Activated CD4-positive, CD25-positive, alpha-beta regulatory T cell treated with anti-CD3 and anti-CD28 coated beads, Interleukin-2, amount 50 U/mL, for 24 hours (primary cell): ENCODE measurements around the gene RPL13.
"Not testable (repeated sequence)": the region's sequence is repeated elsewhere in the genome, so short reads cannot be mapped to it uniquely, and the experiment has no call there.

Source experiments
- ATAC-seq, 2 donors: fragments of 150-1000 bp; cut with Tn5 transposase; one replicate each; pipeline ENCODE4 v1.10.0; 2021; ENCODE audit warnings: mild to moderate bottlenecking in 1 of 2, moderate library complexity in 1 of 2

RPL13 gene

DNA sequence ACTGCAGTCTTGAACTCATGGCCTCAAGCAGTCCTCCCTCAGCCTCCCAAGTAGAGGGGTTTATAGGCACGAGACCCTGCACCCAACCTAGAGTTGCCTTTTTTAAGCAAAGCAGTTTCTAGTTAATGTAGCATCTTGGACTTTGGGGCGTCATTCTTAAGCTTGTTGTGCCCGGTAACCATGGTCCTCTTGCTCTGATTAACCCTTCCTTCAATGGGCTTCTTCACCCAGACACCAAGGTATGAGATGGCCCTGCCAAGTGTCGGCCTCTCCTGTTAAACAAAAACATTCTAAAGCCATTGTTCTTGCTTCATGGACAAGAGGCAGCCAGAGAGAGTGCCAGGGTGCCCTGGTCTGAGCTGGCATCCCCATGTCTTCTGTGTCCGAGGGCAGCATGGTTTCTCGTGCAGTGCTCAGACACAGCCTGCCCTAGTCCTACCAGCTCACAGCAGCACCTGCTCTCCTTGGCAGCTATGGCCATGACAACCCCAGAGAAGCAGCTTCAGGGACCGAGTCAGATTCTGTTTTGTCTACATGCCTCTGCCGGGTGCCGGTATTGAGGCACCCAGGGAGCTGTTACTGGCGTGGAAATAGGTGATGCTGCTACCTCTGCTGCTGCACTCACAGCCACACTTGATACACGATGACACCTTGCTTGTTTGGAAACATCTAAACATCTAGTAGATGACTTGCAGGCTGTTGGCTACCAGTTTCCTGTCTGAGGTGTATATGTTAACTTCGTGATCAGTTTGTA, 3.3 kb downstream of the RPL13 start:
- ATAC-seq, result no peak

- ATAC-seq, result no peak
Measured at GRCh38 chr16:89564476-89565255, 4.2 kb downstream of the RPL13 start.

DNA sequence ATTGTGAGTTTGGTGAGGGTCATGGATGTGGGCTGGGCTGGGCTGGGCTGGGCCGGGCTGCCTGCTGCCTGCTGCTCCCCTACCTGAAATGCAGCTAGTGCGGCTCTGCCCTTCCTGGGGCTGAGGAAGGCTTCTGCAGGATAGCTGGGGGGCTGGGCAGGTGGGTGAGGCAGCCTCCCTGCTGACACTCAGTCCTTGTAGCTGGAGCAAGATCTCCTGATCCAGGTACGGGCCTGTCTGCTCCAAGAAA, 4.7 kb downstream of the RPL13 start:
- ATAC-seq, result no peak

DNA sequence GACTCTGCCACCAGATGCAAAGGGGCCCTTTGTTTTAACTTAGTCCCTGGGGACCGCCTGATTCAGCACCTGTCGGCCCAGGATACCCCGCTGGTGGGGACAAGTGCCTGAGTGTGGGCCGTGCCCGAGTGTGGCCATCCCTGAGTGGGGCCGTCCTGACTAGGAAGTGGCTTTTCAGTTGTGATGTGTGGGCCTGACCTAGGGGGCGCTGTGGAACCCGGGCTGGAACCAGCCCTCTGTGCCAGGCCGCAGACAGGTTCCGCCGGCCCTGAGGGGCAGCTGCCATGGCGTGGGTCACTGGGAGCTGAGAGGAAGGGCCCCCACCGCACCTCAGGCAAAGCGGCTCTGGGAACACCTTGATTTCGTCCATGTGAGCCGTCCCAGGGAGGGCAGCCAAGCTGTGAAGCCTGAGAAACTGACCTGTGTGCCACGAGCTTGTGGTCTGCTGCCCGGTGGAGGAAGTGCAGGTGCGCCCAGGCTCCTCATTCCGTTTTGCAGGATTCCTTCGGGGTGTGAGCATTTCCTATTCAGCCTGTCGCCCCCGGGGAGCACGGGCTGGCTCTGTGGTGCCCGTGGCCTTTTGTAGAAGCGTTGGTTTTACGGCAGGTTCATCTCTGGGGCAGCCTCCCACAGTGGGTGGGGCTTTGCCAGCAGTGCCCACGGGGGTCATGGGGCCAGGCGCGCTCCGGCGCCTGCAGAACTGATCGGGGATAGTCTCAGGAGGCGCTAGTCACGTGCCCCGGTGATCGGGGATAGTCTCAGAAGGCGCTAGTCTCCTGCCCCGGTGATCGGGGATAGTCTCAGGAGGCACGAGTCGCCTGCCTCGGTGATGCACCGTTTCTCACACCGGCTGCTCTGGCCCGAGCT, 5.3 kb downstream of the RPL13 start:
- ATAC-seq, result peak; percentile 37

DNA sequence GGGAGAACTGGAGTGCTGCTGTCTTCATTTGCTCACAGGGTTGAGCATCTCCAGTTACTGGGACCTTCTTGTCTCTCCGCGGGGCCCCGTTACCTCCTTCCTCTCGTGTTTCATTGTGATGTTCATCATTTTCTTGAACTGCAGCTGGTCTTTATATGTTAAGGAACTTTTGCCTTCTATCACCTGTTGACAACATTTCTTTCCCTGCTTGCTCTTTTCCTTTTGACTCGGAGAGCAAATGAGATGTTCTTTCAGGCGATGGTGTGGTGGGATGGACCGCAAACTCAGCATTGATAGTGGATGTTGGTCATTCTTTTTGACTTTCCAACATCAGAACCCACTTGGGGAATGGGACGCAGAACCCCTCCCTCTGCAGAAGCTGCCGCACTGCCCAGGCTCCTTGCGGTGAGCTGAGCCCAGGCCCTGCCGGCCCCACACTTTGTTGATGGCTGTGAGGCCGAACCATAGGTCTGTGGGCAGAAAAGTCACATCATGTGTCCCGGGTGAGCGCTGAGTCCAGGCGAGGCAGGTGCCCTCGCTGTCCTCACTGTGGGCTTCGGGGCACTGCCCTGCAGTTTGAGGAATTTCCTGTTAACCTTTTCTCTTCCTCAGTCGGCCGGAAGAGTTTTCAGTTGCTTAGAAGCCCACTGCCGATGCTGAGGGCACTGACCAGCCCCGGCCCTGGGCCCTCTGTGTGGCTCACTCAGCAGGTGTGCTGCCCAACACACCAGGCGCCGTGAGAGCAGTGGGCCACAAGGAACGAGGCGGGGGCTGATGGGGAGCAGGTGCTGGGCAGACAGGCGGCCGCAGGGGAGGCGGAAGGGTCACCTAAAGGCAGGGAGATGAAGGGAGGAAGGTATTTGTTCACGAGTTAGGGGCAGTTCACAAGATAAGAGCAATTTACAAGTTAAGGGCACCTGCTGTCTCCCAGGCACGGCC, 7.4 kb downstream of the RPL13 start:
- no peak for ATAC-seq

DNA sequence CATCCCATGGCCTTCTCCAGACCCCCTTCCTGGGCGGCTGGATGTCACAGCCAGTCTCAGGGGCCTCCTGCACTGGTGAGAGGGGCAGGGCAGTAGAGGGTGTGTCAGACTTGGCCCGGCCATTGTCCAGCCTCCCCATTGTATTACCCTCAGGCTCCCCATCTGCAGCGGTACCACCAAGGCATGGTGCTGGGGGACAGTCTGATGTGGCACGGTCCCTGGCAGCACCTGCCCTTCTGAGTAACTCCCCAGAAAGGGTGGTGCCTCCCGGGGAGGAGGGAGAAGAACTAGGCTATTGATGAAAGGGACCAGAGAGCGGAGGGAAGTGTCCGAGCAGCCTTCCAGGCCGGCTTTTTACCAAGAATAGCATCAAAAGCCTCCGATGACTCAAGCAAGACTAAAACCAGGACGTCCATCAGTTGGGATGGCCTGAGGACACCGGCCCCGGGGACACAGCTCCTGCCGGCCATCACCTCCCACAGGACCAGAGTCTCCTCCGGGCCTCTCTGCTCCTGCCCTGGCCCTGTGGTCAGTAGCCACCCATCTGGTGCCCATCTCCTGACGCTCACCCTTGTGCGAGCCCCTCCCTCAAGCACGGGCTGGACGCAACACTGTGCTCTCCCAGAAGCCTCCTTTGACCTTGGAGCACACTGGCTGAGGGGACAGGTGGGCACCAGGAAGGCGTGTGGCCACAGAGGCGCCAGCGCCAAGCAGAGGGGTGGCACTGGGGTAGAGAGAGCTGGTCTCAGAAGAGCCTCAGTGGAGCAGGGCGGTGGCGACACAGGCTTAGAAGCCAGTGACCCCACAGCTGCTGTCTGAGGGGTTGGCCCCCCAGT, 9.2 kb downstream of the RPL13 start:
- ATAC-seq, result no peak

- no peak for ATAC-seq
Measured at GRCh38 chr16:89570342-89570923, 10.0 kb downstream of the RPL13 start.

GRCh38 chr16:89570983-89571598, 10.6 kb downstream of the RPL13 start:
- ATAC-seq, result not testable (repeated sequence)

DNA sequence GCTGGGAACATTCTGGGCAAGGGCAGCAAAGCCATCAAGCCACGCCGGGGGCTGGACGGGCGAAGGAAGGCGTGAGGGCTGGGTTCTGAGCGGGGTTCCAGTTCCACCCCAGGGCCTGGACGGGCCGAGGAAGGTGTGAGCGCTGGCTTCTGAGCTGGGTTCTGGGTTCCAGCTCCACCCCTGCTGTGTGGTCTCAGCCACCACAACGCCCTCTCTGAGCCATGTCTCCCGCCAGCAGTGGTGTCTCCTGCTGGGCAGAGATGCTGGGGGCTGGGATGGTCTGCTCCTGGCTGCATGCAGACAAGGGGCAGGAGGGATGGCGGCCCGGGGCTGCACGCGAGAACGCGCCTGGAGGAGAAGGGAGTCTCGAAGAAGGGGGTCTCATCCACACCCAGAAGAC, 11.2 kb downstream of the RPL13 start:
- no peak for ATAC-seq

DNA sequence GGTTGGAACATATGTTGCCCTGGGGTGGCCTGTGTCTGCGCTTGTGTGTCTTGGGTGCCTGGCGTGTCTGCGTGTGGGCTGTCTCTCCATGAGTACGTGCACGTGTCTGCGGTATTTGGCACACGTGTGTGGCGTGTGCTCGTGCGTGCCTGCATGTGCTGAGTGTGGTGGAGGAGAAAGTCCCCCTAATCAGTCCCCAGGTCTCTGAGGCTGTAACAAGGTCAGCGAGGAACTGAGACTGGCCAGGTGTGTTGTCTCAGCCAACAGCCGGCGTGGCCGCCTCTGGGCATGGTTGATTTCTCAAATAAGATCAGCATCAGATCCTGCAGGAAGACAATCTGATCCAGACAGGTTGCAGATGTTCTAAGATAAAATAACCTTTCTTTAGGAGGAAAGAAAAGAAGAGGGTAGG, 11.6 kb downstream of the RPL13 start:
- ATAC-seq, result no peak

GRCh38 chr16:89572485-89573205, 12.2 kb downstream of the RPL13 start:
- no peak for ATAC-seq

DNA sequence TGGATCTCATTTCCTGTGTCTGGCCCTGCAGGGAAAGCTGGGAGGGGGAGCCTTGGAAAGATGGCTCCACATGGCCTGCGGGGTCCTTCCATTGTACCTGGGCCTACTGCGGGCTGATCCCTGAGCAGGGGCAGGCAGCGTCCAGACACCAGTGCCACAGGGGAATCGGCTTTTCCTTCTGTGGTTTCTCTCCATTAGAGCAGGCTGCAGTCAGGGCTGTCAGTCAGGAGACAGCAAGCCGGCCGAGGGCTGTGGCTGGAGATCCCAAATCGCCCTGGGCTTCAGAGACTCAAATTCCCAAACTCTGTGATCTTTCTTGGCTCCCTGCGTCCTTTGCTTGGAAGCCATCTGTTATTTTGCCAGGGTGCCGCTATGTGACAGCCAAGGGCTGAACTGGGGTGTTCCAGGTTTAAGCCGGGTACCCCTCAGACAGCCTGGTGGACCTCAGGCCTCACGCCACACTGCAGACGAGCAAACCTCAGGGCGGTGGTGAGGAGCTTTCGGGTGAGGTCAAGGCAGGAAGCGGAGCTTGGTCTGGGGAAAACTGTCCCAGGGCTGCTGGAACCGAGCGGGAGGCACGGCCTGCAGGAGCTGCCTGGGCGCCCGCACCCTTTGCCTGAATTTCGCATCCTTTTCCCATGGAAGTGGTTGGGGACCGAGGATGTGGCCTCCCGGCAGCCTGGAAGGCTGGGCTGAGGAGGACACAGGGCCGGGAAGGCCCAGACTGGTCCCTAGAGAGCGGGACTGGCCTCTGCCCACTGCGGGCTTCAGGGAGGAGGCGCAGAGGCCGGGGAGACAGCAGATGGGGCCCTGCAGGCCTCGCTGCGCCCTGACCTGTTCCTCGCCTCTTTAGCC, 13.6 kb downstream of the RPL13 start:
- ATAC-seq, result no peak

GRCh38 chr16:89574681-89575246, 14.3 kb downstream of the RPL13 start:
- peak; percentile 68 to 70 for ATAC-seq

- ATAC-seq, result peak; percentile 23 to 27
Measured at GRCh38 chr16:89575247-89576152, 15.0 kb downstream of the RPL13 start, which contains the start of gene CPNE7. CPNE7 (plus strand) TSS chr16:89575758; CDS start chr16:89575898, 140 bp downstream.

GRCh38 chr16:89576153-89577054, 15.9 kb downstream of the RPL13 start:
- no peak for ATAC-seq
